ENCODE measurements around the gene AXL.
A peak's percentile ranks its signal among the peaks of the same experiment; 100 is the strongest.

Gene AXL

GRCh38 chr19:41308450-41309179 is 89.6 kb downstream of the AXL start:
- DNase-seq (ENCODE audit: low spot score) = peak; percentile 85

DNA sequence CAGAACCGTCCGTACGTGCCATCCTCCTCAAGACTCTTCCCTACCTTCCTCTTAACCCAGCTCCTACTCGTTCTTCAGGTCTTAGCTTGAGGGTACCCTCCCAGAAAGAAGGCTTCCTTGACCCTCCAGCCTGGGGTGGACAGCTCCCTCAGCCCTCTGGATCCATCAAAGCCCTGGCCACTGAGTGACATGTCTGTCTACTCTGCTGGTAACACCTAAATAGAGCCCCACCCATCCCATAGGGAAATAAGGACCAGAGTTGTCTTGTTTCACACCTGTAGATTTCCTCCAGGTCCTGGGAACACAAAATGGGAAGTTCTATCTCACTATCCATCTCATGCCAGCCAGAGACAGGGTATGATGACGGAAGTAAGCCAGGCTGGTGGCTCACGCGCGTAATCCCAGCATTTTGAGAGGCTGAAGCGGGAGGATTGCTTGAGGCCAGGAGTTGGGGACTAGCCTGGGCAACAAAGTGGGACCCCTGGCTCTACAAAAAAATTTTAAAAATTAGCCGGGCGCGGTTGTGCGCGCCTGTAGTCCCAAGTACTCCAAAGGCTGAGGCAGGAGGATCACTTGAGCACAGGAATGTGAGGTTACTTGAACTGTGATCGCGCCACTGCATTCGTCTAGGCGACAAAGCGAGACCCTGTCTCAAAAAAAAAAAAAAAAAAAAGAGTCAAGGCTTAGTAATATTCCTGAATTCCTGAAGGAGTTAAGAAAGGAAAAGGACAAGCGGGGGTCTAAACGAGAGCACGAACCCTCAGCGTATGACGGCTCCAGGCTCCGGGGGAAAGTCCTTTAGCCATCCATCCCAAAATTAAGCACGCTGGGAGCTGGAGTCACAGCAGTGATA is 90.4 kb downstream of the AXL start:
- DNase-seq (ENCODE audit: low spot score) = no peak

DNA sequence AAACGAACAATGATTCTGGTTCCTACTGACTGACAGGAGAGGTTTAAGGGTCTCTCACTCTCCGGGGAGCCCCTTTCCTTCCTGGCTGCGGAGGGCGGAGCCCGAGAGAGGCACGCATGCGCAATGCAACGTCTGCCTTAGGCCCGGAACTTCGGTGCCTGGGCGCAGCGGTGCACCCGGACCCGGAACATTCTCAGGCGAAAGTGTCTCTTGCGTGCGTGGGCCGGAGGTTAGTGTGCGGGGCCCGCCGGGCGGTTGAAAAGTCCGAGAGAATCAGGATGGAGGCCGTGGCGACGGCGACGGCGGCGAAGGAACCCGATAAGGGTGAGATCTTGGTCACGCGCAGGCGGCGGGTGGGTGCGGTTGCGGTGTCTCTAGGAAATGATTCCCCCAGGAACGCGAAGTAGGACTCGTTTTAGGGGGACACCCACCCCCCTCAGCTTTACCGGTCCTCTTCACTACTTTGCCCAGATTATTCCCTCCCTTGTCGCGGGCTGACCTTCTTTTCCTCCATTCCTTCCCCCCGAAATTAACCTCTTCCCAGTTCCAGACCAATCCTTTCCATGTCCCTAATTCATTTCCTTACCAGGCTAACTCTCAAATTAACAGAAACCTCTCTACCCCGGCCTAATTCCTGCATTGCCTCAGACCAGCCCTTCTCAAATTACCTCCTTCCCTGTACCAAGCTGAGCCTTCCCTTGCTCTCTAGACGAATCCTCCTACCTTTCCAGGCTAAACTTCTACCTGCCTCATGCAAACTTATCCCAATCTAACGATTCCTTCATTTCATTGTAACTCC is 91.2 kb downstream of the AXL start, which contains the start of gene CCDC97:
Gene CCDC97 (plus strand): TSS at position 140 of the 799 bp plus-strand sequence. CDS start 139 bp downstream, at position 279.
- peak; percentile 95 for DNase-seq (ENCODE audit: low spot score)

GRCh38 chr19:41311072-41311471 is 92.0 kb downstream of the AXL start:
- no peak for DNase-seq (ENCODE audit: low spot score)
